GM19452 (cell line): ENCODE results near the gene UNC5C.
"Not testable (repeated sequence)": the region's sequence is repeated elsewhere in the genome, so short reads cannot be mapped to it uniquely, and the experiment has no call there.

Experiments used
- ATAC-seq: cut with Tn5 transposase; IDR thresholded peaks from one replicate; pipeline ENCODE4 v1.9.1; 2021; ENCODE audit not compliant: unreplicated experiment

The UNC5C gene

GRCh38 chr4:95153182-95153581 is 395.6 kb downstream of the UNC5C start:
- ATAC-seq, result no peak

- no peak for ATAC-seq
Observed at GRCh38 chr4:95151255-95151654, 397.5 kb downstream of the UNC5C start.

DNA sequence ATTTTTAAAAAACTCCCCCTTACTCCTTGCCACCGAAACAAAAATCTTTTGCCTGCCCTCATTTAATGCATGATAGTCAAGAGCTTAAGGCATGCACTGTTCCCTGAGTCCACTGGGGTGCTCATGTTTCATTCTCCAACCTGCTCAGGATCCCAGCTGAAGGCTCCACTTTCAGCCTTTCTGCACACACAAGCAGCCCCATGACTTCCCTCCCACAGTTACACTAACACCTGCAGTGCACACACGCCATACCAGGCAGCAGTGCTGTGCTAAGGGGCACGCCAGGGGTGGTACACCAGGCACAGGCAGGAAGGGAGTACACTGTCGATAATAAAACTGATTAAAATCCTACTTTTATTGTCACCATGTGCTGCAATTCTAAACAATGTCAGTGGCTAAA is 405.8 kb downstream of the UNC5C start:
- no peak for ATAC-seq

- no peak for ATAC-seq
Observed at GRCh38 chr4:95141361-95141760, 407.4 kb downstream of the UNC5C start.

- ATAC-seq, result not testable (repeated sequence)
Observed at GRCh38 chr4:95139424-95139823, 409.3 kb downstream of the UNC5C start.

DNA sequence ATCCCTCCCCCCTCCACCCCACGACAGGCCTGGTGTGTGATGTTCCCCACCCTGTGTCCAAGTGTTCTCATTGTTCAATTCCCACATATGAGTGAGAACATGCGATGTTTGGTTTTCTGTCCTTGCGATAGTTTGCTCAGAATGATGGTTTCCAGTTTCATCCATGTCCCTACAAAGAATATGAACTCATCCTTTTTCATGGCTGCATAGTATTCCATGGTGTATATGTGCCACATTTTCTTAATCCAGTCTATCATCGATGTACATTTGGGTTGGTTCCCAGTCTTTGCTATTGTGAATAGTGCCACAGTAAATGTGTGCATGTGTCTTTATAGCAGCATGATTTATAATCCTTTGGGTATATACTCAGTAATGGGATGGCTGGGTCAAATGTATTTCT is 414.8 kb downstream of the UNC5C start:
- not testable (repeated sequence) for ATAC-seq

GRCh38 chr4:95129821-95130311 is 418.9 kb downstream of the UNC5C start:
- no peak for ATAC-seq

DNA sequence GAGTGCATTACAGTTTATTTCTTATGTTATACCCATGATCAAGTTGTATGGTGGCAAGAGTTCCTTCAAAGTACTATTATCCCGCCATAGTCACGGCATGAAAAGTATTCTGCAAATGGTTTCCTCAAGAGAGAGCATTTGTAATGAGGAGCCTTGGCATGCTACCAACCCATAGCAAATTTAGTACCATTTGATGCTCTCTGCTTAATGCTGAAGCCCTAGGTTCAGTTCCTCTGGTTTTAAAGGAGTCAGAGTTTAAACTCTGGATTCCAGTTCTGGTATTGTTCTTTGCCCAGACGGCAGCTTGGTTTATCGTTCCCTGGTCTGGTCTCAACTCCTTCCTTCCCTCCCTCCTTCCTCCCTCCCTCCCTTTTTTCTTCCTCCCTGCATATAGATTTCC is 419.7 kb downstream of the UNC5C start:
- no peak for ATAC-seq

GRCh38 chr4:95124906-95125504 is 423.8 kb downstream of the UNC5C start:
- ATAC-seq, result no peak

DNA sequence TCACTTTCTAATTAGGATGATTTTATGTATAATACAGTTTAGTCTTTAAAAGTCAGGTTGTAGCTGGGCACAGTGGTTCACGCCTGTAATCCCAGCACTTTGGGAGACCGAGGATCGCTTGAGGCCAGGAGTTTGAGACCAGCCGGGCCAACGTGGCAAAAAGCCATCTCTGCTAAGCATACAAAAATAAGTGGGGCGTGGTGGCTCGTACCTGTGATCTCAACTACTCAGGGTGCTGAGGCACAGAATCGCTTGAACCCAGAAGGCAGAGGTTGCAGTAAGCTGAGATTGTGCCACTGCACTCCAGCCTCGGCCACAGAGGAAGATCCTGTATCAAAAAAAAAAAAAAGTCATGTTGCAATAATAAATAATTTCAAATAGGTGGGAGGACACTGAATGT is 426.8 kb downstream of the UNC5C start:
- no peak for ATAC-seq

- no peak for ATAC-seq
Observed at GRCh38 chr4:95120456-95120855, 428.3 kb downstream of the UNC5C start.

GRCh38 chr4:95118497-95118896 is 430.3 kb downstream of the UNC5C start:
- ATAC-seq, result no peak

- ATAC-seq, result no peak
Observed at GRCh38 chr4:95114521-95114920, 434.3 kb downstream of the UNC5C start.
